ENCODE measurements around the gene CELF3. TPM values are rescaled to one million over a fixed set of nuclear protein-coding genes. Genes with fewer than 3 reads are reported as not detected.
A peak's percentile ranks its signal among the peaks of the same experiment; 100 is the strongest.

The CELF3 gene
- total and polyA plus RNA-seq, 9 of the 15 experiments (the other 6 are each of a cell fraction or from before 2014, with no cell fraction given), result not detected

DNA sequence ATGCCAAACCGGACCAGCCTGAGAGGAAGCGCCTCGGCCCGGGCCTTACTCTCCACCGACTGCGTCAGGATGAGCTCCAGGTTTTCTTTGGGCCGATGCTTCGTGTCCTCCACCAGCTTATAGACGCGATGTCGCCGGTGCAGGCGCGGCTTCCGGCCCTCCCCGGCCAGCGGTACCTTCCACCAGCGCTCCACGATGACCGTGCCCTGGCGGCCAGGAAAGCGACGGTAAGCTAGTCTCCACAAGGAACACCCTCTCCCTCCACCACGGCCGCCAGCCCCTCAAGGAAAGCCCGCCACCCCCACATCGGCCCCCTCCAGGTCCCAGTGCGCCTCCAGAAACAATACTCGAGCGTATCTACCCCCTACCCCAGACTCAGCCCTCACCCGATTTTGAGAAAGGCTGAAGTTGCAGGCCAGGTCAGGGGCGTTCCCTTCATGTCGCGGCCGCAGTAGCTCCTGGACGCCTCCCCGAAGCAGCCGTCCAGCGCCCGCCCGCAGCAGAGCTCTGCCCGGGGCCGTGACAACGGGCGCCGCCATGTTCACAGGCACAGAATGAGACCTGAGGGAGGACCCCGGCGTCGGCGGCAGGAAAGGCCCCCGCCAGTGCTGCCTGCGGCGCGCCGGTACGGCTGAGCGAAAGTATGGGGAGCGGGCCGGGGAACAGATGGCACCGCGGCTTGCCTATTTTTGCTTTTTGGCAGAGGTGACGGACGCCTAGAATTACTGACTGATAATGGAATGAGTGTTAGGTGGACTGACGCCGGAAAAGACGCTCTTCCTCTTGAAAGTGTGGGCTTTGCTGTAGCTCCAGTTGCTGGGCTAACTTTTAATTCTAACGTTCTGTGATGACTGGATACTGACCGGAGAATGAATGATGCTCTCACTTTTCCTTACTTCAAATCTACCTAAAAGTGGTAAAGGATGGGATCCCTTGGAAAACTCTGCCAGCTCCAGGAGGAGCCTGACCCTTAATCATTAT, 46.6 kb upstream of the CELF3 start, which contains the start of gene MRPL9 (continued):
- TF ChIP-seq, protein P1, sequence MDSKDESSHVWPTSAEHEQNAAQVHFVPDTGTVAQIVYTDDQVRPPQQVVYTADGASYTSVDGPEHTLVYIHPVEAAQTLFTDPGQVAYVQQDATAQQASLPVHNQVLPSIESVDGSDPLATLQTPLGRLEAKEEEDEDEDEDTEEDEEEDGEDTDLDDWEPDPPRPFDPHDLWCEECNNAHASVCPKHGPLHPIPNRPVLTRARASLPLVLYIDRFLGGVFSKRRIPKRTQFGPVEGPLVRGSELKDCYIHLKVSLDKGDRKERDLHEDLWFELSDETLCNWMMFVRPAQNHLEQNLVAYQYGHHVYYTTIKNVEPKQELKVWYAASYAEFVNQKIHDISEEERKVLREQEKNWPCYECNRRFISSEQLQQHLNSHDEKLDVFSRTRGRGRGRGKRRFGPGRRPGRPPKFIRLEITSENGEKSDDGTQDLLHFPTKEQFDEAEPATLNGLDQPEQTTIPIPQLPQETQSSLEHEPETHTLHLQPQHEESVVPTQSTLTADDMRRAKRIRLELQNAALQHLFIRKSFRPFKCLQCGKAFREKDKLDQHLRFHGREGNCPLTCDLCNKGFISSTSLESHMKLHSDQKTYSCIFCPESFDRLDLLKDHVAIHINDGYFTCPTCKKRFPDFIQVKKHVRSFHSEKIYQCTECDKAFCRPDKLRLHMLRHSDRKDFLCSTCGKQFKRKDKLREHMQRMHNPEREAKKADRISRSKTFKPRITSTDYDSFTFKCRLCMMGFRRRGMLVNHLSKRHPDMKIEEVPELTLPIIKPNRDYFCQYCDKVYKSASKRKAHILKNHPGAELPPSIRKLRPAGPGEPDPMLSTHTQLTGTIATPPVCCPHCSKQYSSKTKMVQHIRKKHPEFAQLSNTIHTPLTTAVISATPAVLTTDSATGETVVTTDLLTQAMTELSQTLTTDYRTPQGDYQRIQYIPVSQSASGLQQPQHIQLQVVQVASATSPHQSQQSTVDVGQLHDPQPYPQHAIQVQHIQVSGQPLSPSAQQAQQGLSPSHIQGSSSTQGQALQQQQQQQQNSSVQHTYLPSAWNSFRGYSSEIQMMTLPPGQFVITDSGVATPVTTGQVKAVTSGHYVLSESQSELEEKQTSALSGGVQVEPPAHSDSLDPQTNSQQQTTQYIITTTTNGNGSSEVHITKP (IDR thresholded peaks at IDR 0.05; ENCODE audit: partially characterized antibody), result no peak
- TF ChIP-seq ILF3 (IDR thresholded peaks at IDR 0.05; ENCODE audit: borderline replicate concordance) (no peak), ZNF274 (IDR thresholded peaks at IDR 0.05; ENCODE audit: borderline replicate concordance, low read depth, low read length) (no peak), GABPB2 (CRISPR knock-in tag; conservative IDR thresholded peaks at IDR 0.05) (no peak), ZNF316 (IDR thresholded peaks at IDR 0.05) (no peak), SP1 (CRISPR knock-in tag; IDR thresholded peaks at IDR 0.05) (peak; percentile 46), ZBTB17 (CRISPR knock-in tag; IDR thresholded peaks at IDR 0.05) (no peak), RAD51 (IDR thresholded peaks at IDR 0.05; ENCODE audit: borderline replicate concordance, low read depth) (no peak), SMARCC2 (IDR thresholded peaks at IDR 0.05; ENCODE audit: low read depth) (peak; percentile 49; the same call in 1 of the 2 replicates), CHD2 (IDR thresholded peaks at IDR 0.05; ENCODE audit: low read depth, low read length) (no peak), E2F5 (CRISPR knock-in tag; IDR thresholded peaks at IDR 0.05) (no peak), FIP1L1 (IDR thresholded peaks at IDR 0.05; ENCODE audit: low read depth, low read length, poor library complexity, severe bottlenecking) (no peak), ZBTB12 (CRISPR knock-in tag; IDR thresholded peaks at IDR 0.05) (no peak; the same call in 1 of the 2 replicates)
- TF ChIP-seq, protein P2, sequence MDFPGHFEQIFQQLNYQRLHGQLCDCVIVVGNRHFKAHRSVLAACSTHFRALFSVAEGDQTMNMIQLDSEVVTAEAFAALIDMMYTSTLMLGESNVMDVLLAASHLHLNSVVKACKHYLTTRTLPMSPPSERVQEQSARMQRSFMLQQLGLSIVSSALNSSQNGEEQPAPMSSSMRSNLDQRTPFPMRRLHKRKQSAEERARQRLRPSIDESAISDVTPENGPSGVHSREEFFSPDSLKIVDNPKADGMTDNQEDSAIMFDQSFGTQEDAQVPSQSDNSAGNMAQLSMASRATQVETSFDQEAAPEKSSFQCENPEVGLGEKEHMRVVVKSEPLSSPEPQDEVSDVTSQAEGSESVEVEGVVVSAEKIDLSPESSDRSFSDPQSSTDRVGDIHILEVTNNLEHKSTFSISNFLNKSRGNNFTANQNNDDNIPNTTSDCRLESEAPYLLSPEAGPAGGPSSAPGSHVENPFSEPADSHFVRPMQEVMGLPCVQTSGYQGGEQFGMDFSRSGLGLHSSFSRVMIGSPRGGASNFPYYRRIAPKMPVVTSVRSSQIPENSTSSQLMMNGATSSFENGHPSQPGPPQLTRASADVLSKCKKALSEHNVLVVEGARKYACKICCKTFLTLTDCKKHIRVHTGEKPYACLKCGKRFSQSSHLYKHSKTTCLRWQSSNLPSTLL (IDR thresholded peaks at IDR 0.05), result no peak
